ENCODE measurements around the gene NSRP1.
"Not testable (repeated sequence)": the region's sequence is repeated elsewhere in the genome, so short reads cannot be mapped to it uniquely, and the experiment has no call there.

NSRP1 gene

DNA sequence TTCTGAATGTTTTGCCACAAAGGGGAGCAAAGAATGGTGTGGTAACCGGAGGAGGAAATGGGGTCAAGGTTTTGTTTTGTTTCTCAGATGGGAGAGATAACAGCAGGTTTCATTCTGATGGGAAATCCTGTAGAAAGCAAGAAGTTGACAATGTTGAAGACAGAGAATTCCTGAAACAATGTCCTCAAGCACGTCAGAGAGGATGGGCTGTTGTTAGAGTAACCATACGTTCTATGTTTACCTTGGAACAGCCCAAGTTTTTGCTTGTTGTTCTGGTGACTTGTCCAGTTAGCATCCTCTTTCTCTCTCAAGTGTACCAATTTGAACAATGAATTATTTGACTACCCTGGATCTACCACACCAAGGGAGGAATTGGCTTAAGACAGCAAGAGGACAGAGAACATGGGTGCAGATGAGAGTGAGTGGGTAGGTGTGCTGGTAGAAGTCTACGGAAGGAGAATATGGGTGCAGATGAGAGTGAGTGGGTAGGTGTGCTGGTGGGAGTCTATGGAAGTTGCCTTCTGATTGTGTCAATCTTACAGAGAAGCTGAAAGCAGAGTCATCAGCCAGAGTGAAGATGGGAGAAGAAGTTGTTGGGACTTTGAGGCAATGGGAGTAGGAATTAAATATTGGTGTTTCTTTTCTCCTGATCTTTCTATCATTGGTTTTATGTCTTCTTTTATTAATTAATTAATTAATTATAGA, 14.8 kb upstream of the NSRP1 start:
- TF ChIP-seq, protein P1, sequence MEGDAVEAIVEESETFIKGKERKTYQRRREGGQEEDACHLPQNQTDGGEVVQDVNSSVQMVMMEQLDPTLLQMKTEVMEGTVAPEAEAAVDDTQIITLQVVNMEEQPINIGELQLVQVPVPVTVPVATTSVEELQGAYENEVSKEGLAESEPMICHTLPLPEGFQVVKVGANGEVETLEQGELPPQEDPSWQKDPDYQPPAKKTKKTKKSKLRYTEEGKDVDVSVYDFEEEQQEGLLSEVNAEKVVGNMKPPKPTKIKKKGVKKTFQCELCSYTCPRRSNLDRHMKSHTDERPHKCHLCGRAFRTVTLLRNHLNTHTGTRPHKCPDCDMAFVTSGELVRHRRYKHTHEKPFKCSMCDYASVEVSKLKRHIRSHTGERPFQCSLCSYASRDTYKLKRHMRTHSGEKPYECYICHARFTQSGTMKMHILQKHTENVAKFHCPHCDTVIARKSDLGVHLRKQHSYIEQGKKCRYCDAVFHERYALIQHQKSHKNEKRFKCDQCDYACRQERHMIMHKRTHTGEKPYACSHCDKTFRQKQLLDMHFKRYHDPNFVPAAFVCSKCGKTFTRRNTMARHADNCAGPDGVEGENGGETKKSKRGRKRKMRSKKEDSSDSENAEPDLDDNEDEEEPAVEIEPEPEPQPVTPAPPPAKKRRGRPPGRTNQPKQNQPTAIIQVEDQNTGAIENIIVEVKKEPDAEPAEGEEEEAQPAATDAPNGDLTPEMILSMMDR (conservative IDR thresholded peaks at IDR 0.05; ENCODE audit: low read length) = no peak
- DNase-seq (ENCODE audit: low read depth) = no peak
- H3K4me3 ChIP-seq (ENCODE audit: low read length) = no peak overlapping the region

DNA sequence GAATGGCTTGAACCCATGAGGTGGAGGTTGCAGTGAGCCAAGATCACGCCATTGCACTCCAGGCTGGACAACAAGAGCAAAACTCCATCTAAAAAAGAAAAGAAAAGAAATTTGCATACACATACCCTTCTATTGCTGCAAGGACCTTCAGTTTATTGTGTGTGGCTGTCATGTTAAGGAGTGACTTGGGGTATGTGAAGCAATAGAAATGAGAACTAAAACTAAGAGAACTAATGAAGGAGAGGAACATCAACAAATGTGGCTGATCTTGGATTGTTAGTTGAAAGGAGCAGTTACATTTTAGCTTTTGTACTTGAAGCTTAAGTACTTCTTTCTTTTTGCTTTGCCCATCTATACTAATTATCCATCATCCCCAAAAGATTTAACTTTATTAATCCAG, 12.7 kb upstream of the NSRP1 start:
- TF ChIP-seq, protein P1 (conservative IDR thresholded peaks at IDR 0.05; ENCODE audit: low read length) = no peak
- H3K4me3 ChIP-seq (ENCODE audit: low read length) = no peak overlapping the region
- DNase-seq (ENCODE audit: low read depth) = no peak

DNA sequence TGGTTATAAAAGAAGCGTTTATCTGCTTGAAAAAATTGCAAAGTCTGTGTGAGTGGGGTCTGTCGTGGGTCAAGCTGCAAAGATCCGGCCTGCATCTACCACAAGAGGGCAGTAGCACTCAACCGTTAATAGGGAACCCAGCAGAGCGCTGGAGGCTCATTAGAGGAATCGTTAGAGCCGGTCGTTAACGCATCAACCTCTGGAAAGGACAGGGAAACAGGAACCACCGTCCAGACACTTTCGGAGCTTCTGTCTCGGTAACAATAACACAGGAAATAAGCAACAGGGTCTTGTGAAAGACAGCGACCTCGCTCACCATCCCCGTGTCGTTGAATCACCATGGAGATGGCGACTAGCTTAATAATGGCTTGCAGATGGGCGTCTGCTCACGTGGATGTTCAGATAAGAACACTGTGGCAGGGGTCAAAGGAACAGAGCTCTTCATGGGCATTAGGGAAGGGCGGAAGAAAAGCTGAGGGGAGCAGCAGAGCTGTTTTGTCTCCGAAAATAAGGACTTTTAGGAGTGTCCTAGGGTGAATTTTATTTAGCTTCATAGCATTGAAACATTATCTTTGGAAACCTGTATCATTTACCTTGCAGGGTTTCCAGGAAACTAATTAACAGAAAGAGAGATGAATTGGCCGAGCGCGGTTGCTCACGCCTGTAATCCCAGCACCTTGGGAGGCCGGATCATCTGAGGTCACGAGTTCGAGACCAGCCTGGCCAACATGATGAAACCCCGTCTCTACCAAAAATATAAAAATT, 11.9 kb upstream of the NSRP1 start:
- DNase-seq (ENCODE audit: low read depth) = peak; percentile 80
- peak overlapping the region; percentile 64 for H3K4me3 ChIP-seq (ENCODE audit: low read length)
- TF ChIP-seq, protein P1 (conservative IDR thresholded peaks at IDR 0.05; ENCODE audit: low read length) = peak; percentile 95

DNA sequence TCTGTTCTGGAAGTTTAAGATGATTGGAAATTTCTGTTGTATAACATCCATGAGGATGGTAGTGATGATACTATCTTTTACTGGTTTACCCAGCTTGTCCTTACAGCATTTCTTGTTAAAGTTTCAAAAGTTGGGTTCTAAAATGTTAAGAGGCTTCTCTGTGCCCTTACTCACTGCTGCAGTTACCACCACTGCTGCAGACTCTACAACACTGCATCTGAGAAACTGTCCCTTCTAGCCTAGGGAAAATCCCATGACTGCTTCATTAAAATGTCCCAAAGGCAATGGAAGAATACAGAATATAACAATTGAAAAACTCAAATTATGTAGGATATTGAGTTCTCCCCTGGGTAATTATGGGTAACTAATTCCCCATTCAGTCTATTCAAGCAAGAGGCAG, 3.8 kb upstream of the NSRP1 start:
- TF ChIP-seq, protein P1 (conservative IDR thresholded peaks at IDR 0.05; ENCODE audit: low read length) = no peak
- no peak overlapping the region for H3K4me3 ChIP-seq (ENCODE audit: low read length)
- DNase-seq (ENCODE audit: low read depth) = no peak

DNA sequence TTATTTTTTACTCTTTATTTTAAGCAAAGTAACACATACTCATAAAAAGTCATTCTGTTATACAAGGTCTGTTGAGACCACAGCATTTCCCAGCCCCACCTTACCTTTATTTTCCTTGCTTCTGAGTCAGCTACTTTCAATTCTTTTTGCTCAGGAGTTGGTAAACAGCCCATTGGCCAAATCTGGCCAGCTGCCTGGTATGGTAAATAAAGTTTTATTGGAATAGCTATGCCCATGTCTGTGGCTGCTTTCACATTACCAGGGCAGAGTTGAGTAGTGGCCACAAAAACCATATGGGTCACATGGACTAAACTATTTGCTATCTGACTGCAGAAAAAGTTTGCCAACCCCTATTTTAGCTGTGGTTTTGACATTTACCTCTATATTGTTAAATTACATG, 3.4 kb upstream of the NSRP1 start:
- TF ChIP-seq, protein P1 (conservative IDR thresholded peaks at IDR 0.05; ENCODE audit: low read length) = no peak
- DNase-seq (ENCODE audit: low read depth) = no peak

DNA sequence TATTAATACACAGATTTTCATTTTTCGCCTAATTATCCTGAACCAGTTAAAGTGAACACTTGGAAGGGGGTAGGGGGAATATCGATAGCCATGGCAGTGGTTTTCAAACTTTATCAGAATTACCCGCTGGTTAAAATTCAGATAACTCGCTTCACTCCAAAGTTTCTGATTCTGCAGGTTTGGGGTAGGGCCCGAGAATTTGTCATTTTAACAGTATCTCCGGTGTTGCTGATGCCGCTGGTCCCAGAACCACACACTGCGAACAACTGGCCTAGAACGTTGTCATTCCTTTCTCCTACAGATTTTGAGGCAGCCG, 313 bp upstream of the NSRP1 start:
- DNase-seq (ENCODE audit: low read depth) = no peak
- peak overlapping the region; percentile 68 for H3K4me3 ChIP-seq (ENCODE audit: low read length)
- TF ChIP-seq, protein P1 (conservative IDR thresholded peaks at IDR 0.05; ENCODE audit: low read length) = no peak

More for the DNA sequence above, 3.4 kb upstream of the NSRP1 start:
- no peak overlapping the region for H3K4me3 ChIP-seq (ENCODE audit: low read length)

DNA sequence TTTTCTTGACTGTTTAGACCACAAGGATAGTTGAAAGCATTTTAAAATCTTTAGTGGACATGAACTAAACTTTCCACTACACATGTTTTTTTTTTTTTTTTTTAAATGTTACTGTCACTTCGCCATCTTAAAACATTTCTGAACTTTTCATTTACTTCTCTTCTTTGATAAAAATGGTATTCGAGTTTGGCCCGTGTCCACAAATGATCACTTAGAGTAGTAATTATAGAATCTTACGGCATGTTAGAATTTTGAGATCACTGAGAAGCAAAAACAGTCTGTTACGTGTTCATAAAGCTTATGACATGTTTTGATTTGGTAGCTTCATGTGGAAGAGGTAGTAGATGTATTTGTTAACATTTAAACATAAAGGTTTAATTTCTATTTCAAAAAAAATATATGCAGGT, 1.1 kb downstream of the NSRP1 start:
- TF ChIP-seq, protein P1 (conservative IDR thresholded peaks at IDR 0.05; ENCODE audit: low read length) = no peak
- no peak for DNase-seq (ENCODE audit: low read depth)
- H3K4me3 ChIP-seq (ENCODE audit: low read length) = peak overlapping the region; percentile 68

DNA sequence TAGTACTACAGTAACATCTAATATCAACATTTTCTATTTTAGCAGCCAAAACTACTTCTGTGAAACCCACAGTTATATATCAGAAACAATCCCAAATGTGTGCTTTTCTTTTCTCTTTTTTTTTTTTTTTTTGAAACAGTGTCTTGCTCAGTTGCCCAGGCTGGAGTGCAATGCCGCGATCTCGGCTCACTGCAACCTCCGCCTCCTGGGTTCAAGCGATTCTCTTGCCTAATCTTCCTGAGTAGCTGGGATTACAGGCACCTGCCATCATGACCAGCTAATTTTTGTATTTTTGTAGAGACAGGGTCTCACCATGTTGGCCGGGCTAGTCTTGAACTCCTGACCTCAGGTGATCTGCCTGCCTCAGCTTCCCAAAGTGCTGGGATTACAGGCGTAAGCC, 2.0 kb downstream of the NSRP1 start:
- not testable (repeated sequence) for H3K4me3 ChIP-seq (ENCODE audit: low read length)

More for the DNA sequence above, 2.0 kb downstream of the NSRP1 start:
- not testable (repeated sequence) for DNase-seq (ENCODE audit: low read depth)
